ENCODE measurements around the gene FAF1.

DNA sequence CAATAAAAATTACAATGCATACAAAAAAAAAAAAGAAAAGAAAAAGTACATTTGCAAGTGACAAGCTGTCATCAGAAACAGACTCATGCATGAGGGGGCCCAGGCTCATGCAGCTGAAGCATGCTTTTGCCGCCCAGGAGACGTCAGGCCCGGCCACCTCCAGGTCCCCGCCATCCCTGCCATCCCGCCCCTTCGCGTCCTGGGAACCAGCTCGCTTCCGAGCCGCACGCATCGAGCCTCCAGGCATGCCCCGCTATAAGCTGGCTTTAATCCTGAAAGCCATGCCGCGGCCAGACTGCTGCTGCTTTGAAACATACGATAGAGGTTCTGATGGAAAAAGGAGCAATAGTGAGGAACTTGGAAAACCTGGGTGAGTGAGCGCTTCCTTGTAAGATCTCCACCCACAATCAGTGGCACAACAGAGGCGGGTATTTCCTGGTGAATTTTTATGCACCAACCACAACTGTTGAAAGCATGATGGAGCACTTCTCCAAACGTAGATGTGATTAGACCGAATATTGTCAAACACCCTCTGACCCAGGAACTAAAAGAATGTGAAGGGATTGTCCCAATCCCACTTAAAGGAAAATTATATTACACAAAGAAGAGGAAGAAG is 113.7 kb downstream of the FAF1 start:
- TF ChIP-seq CTCF (IDR thresholded peaks at IDR 0.05) (no peak), POLR2A (IDR thresholded peaks at IDR 0.05) (no peak)

All from esophagus squamous epithelium (tissue), 4 donors.